IPS DF 4.7 (cell line): ENCODE measurements around the gene GRM1.
"Not testable (repeated sequence)": the region's sequence is repeated elsewhere in the genome, so short reads cannot be mapped to it uniquely, and the experiment has no call there.

Experiments
- DNase-seq: peaks from one replicate; pipeline ENCODE4 v3.0.0-alpha.2; 2013; ENCODE audit warnings: low spot score; ENCODE audit errors: extremely low read depth

The GRM1 gene

GRCh38 chr6:146271163-146271562, 242.3 kb downstream of the GRM1 start:
- DNase-seq = not testable (repeated sequence)

GRCh38 chr6:146273490-146273889, 244.6 kb downstream of the GRM1 start:
- no peak for DNase-seq

GRCh38 chr6:146277142-146277541, 248.3 kb downstream of the GRM1 start:
- DNase-seq = no peak

- no peak for DNase-seq
These were observed 252.9 kb downstream of the GRM1 start for GRCh38 chr6:146281651-146282362.

- DNase-seq = no peak
These were observed 254.0 kb downstream of the GRM1 start for GRCh38 chr6:146282837-146283236.

- DNase-seq = no peak
These were observed 255.4 kb downstream of the GRM1 start for GRCh38 chr6:146284311-146284710.

GRCh38 chr6:146286961-146287360, 258.1 kb downstream of the GRM1 start:
- DNase-seq = no peak

- DNase-seq = no peak
These were observed 259.0 kb downstream of the GRM1 start for GRCh38 chr6:146287691-146288369.

- no peak for DNase-seq
These were observed 261.1 kb downstream of the GRM1 start for GRCh38 chr6:146289816-146290588.

GRCh38 chr6:146290589-146290901, 261.7 kb downstream of the GRM1 start:
- no peak for DNase-seq

- no peak for DNase-seq
These were observed 263.6 kb downstream of the GRM1 start for GRCh38 chr6:146292506-146292905.

- no peak for DNase-seq
These were observed 266.8 kb downstream of the GRM1 start for GRCh38 chr6:146295695-146296094.

GRCh38 chr6:146297815-146298214, 269.0 kb downstream of the GRM1 start:
- DNase-seq = no peak

- DNase-seq = no peak
These were observed 271.7 kb downstream of the GRM1 start for GRCh38 chr6:146300521-146300920.

- no peak for DNase-seq
These were observed 272.9 kb downstream of the GRM1 start for GRCh38 chr6:146301764-146302163.

- DNase-seq = no peak
These were observed 274.1 kb downstream of the GRM1 start for GRCh38 chr6:146302994-146303393.

- no peak for DNase-seq
These were observed 275.3 kb downstream of the GRM1 start for GRCh38 chr6:146304181-146304580.

- no peak for DNase-seq
These were observed 276.2 kb downstream of the GRM1 start for GRCh38 chr6:146305092-146305491.

GRCh38 chr6:146305951-146306350, 277.1 kb downstream of the GRM1 start:
- DNase-seq = no peak

- DNase-seq = no peak
These were observed 281.8 kb downstream of the GRM1 start for GRCh38 chr6:146310628-146311027.

- DNase-seq = no peak
These were observed 282.2 kb downstream of the GRM1 start for GRCh38 chr6:146311079-146311478.

GRCh38 chr6:146312608-146313007, 283.7 kb downstream of the GRM1 start:
- no peak for DNase-seq
